IPS-NIHi7 (cell line): ENCODE results near the gene UVRAG.

Experiments
- DNase-seq: peaks from one replicate; pipeline ENCODE4 v3.0.0; 2012; ENCODE audit warnings: mixed read lengths; ENCODE audit errors: extremely low spot score

The UVRAG gene

GRCh38 chr11:75783416-75784084, 31.5 kb upstream of the UVRAG start:
- DNase-seq: no peak

- no peak for DNase-seq
Measured at GRCh38 chr11:75784085-75784478, 30.9 kb upstream of the UVRAG start.

GRCh38 chr11:75784506-75784905, 30.5 kb upstream of the UVRAG start:
- no peak for DNase-seq

GRCh38 chr11:75785187-75785586, 29.8 kb upstream of the UVRAG start:
- DNase-seq: no peak

- no peak for DNase-seq
Measured at GRCh38 chr11:75786101-75786736, 28.8 kb upstream of the UVRAG start.

- DNase-seq: no peak
Measured at GRCh38 chr11:75789521-75789920, 25.5 kb upstream of the UVRAG start.

- no peak for DNase-seq
Measured at GRCh38 chr11:75790986-75791385, 24.0 kb upstream of the UVRAG start.

GRCh38 chr11:75792127-75792731, 22.8 kb upstream of the UVRAG start:
- DNase-seq: no peak

- no peak for DNase-seq
Measured at GRCh38 chr11:75792997-75793800, 21.8 kb upstream of the UVRAG start.

GRCh38 chr11:75793966-75794365, 21.0 kb upstream of the UVRAG start:
- no peak for DNase-seq

GRCh38 chr11:75795276-75796090, 19.5 kb upstream of the UVRAG start:
- DNase-seq: no peak

- no peak for DNase-seq
Measured at GRCh38 chr11:75796091-75796435, 18.9 kb upstream of the UVRAG start.

GRCh38 chr11:75797116-75797515, 17.9 kb upstream of the UVRAG start:
- DNase-seq: no peak

- DNase-seq: no peak
Measured at GRCh38 chr11:75797792-75798191, 17.2 kb upstream of the UVRAG start.

- no peak for DNase-seq
Measured at GRCh38 chr11:75800136-75800675, 14.8 kb upstream of the UVRAG start.

GRCh38 chr11:75800728-75801361, 14.2 kb upstream of the UVRAG start:
- DNase-seq: no peak

- no peak for DNase-seq
Measured at GRCh38 chr11:75801362-75802020, 13.5 kb upstream of the UVRAG start.

GRCh38 chr11:75802021-75802912, 12.7 kb upstream of the UVRAG start:
- no peak for DNase-seq
